ENCODE measurements around the gene PARD6A.
A peak's percentile ranks its signal among the peaks of the same experiment; 100 is the strongest.

The PARD6A gene, protein sequence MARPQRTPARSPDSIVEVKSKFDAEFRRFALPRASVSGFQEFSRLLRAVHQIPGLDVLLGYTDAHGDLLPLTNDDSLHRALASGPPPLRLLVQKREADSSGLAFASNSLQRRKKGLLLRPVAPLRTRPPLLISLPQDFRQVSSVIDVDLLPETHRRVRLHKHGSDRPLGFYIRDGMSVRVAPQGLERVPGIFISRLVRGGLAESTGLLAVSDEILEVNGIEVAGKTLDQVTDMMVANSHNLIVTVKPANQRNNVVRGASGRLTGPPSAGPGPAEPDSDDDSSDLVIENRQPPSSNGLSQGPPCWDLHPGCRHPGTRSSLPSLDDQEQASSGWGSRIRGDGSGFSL

DNA sequence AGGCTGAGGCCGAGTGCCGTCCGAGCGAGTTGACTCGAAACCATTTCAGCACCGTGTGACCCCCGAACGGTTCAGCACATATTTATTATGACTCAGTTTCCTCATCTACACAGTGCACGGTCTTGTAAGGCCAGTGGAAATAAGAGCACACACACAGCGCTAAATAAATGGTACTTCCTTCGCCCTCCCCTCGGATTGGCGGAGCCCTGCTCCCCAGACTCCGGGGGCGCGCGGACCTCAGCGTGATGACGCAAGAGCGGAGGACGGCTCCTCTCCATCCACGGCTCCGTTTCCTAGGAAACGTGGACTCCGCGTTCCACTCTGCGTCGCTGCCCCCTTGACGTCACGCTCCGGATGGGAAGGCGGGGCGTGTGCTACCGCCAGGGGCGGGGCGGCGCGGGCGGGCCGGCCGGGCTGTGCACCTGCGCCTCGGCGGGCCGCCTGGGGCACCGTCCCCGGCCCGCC is at the start of gene PARD6A:
TSS of gene PARD6A (plus strand) at position 397 of the 465 bp plus-strand sequence. CDS start 79 bp downstream, outside the sequence.
- peak; percentile 91 to 95 (median 95) for DNase-seq (ENCODE audit: low read depth in 2 of 3, low spot score in 1 of 3)

- peak in 1 of 3 donors; percentile 4 for DNase-seq (ENCODE audit: low read depth in 2 of 3, low spot score in 1 of 3)
These were observed 47.0 kb upstream of the PARD6A start for GRCh38 chr16:67613808-67614207.

GRCh38 chr16:67628216-67628615 is 32.5 kb upstream of the PARD6A start:
- no peak for DNase-seq (ENCODE audit: low read depth in 2 of 3, low spot score in 1 of 3)

- DNase-seq (ENCODE audit: low read depth in 2 of 3, low spot score in 1 of 3), result no peak
These were observed 28.2 kb upstream of the PARD6A start for GRCh38 chr16:67632415-67633172.

GRCh38 chr16:67636713-67637112 is 24.0 kb upstream of the PARD6A start:
- no peak for DNase-seq (ENCODE audit: low read depth in 2 of 3, low spot score in 1 of 3)

DNA sequence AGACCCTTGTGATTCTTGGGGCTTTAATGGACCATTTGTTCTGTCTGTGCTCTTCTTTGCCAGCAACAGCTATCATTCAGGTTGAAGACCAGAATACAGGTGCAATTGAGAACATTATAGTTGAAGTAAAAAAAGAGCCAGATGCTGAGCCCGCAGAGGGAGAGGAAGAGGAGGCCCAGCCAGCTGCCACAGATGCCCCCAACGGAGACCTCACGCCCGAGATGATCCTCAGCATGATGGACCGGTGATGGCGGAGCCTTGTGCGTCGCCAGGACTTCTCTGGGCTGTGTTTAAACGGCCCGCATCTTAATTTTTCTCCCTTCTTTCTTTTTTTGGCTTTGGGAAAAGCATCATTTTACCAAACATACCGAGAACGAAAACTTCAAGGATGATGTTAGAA is 23.1 kb upstream of the PARD6A start:
- no peak for DNase-seq (ENCODE audit: low read depth in 2 of 3, low spot score in 1 of 3)

DNA sequence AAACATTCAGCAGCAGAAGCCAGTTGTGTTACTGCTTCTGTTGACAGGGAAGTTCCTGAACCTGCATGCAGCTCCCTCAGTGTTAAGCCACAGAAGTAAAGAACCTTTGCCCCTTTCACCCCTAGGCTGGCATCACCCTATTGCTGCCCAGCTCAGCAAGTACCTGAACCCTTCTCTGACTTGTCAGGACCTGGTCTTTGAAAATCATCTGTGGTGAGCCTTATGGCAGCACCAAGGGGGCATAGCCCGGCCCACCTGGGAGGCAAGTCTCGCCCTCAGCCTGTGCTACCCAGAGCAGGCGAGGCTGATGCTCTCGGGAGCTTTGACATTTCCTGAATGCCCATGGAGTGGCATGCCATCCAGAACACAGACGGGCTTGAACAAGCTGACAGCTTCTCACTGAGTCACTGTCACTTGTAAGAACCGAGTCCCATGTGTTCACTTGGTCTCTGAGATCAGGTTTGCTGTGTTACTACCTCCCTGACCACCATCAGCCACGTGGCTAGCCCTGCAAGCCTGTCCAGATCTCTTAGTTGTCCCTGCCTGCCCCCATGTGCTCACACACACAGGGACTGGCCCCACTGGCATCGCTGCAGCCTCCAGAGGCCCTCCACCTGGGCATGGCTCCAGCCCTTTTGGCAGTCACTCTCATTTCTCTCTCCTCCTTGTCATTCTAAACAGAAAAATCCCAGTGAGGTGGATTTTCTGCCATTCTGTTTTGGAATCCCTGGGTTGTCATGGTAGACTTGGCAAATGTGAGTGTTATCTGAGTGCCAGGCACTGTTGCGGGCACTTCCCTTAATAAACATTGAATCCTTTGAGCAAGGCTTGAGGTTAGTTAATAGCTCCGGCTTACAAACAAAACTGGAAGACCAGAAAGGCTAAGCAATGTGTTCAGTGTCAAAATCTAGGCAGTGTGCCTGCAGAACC is 18.7 kb upstream of the PARD6A start:
- no peak for DNase-seq (ENCODE audit: low read depth in 2 of 3, low spot score in 1 of 3)

GRCh38 chr16:67644038-67644437 is 16.7 kb upstream of the PARD6A start:
- DNase-seq (ENCODE audit: low read depth in 2 of 3, low spot score in 1 of 3), result no peak

DNA sequence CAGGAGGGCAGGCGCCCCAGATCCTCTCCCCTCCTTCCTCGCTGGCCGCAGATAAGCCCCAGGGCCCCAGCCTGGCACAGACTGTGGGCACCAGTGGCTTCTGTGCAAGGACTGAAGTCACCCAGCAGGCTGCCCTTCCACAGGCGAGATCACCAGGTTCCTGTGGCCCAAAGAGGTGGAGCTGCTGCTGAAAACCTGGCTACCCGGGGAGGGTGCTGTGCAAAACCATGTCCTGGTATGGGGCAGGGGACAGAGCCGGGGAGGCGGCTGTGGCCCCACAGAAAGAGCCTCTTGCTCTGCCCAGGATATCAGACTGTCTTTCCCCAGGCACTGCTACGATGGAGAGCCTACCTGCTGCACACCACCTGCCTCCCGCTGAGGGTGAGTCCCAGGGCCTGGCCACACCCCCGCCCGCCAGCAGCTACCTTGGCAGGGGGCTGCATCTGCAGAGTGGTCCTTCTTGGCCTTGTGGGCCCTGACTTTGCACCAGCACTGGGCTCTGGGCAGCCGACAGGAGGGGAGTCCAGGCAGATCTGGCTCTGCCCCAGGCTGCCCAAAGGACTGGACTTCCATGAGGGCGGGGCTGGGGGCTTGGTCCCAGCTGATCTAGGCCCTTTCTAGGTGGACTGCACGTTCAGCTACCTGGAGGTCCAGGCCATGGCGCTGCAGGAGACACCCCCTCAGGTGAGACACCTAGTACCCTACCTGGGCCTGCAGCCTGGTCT is 15.2 kb upstream of the PARD6A start:
- no peak for DNase-seq (ENCODE audit: low read depth in 2 of 3, low spot score in 1 of 3)

DNA sequence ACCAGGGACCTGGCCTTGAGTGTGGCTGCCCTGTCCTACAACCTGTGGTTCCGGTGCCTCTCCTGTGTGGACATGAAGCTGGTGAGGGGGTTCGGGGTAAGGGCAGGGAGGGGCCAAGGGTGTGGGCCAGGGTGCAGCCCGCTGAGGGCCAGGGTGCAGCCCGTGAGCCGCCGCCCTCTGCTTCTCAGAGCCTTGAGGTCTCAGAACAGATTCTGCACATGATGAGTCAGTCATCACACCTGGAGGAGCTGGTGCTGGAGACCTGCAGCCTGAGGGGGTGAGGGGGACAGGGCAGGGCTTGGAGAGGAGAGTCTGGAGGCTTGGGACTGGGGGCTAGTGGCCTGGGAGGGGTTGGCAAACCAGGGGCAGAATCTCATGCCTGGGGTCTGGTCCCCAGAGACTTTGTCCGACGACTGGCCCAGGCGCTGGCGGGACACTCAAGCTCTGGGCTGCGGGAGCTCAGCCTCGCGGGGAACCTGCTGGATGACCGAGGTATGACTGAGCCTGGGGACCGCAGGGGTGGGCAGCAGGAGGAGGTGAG is 13.6 kb upstream of the PARD6A start:
- DNase-seq (ENCODE audit: low read depth in 2 of 3, low spot score in 1 of 3), result no peak

- no peak for DNase-seq (ENCODE audit: low read depth in 2 of 3, low spot score in 1 of 3)
These were observed 13.1 kb upstream of the PARD6A start for GRCh38 chr16:67647681-67648080.

DNA sequence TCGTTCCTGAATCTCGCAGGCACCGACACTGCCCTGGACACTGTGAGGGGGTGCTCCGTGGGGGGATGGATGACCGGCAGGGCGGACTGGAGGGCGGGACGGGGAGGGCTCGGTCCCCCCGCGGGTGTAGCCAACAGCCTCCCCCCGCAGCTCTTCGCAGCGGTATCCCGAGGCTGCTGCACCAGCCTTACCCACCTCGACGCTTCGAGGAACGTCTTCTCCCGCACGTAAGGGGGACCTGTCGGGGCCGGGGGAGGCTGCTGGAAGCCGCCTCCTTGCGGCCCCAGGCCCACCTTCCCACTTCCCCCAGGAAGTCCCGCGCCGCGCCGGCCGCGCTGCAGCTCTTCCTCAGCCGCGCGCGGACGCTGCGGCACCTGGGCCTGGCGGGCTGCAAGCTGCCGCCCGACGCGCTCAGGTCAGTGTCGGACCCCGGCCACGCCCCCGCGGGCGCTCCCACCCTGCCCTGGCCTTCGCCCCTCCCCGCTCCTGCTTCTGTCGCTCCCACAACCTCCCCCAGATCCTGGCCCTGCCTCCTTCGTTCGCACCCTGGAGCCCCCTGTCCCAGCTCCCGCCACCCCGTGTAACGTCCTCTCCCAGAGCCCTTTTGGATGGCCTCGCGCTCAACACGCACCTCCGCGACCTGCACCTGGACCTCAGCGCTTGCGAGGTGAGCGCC is 12.5 kb upstream of the PARD6A start:
- DNase-seq (ENCODE audit: low read depth in 2 of 3, low spot score in 1 of 3), result no peak

DNA sequence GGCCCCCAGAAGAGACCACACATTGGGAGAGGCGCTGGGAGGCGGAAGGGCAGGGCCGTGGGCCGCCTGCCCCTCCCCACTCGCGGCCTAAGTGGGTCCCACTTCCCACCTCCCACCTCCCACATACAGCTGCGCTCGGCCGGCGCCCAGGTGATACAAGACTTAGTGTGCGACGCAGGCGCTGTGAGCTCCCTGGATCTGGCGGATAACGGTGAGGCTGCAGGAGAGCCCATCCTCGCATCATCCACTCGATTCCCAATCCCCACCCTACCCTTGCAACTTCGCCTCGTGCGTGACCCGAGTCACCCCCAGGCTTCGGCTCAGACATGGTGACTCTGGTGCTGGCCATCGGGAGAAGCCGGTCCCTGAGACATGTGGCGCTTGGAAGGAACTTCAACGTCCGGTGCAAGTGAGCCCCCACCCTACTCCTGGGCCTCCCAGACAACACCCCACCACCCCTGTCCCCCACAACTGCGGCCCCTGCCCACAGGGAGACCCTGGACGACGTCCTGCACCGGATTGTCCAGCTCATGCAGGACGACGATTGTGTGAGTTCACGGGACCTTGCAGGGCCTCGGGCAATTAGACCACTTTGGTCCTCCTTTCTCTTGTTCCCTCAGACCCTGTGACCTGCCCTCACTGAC is 11.9 kb upstream of the PARD6A start:
- DNase-seq (ENCODE audit: low read depth in 2 of 3, low spot score in 1 of 3), result no peak

DNA sequence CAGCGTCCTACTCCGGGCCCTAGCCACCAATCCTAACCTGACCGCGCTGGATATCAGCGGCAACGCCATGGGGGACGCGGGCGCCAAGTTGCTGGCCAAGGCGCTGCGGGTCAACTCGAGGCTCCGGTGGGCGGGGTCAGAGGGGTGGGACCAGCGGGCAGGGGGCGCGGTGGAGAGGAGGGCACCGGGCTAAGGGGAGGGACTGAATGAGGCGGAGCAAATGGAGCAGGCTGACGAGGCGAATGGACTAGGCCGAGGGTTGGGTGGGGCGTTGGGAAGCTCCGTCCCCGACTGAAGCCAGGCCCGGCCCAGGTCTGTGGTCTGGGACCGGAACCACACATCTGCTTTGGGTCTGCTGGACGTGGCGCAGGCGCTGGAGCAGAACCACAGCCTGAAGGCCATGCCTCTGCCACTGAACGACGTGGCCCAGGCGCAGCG is 11.2 kb upstream of the PARD6A start:
- no peak for DNase-seq (ENCODE audit: low read depth in 2 of 3, low spot score in 1 of 3)

- DNase-seq (ENCODE audit: low read depth in 2 of 3, low spot score in 1 of 3), result no peak
These were observed 10.7 kb upstream of the PARD6A start for GRCh38 chr16:67650023-67650422.

DNA sequence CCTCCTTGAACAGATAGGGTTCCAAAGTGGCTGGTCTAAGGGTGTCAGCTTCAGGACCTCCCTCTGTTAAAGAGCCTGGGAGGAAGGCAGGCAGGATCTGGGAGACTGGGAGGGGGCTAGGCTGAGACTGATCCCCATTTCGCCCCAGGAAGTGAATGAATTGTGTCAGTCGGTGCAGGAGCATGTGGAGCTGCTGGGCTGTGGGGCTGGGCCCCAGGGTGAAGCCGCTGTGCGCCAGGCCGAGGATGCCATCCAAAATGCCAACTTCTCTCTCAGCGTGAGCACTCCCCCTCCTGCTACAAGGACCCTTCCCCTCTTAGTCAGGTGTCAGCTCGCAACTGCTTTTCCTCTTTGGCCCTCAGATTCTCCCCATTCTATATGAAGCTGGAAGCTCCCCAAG is 9.7 kb upstream of the PARD6A start:
- no peak for DNase-seq (ENCODE audit: low read depth in 2 of 3, low spot score in 1 of 3)

- no peak for DNase-seq (ENCODE audit: low read depth in 2 of 3, low spot score in 1 of 3)
These were observed 8.9 kb upstream of the PARD6A start for GRCh38 chr16:67651847-67652246.

- no peak for DNase-seq (ENCODE audit: low read depth in 2 of 3, low spot score in 1 of 3)
These were observed 8.1 kb upstream of the PARD6A start for GRCh38 chr16:67652578-67653127.

Measured in stimulated activated CD4-positive, alpha-beta T cell treated with anti-CD3 and anti-CD28 coated beads, Interleukin-12 subunit alpha, Interleukin-12 subunit beta, amount 100 ng/mL, for 48 hours (primary cell).